GM12878 (cell line): ENCODE data around the gene MAD2L2. TPM values are rescaled to one million over a fixed set of nuclear protein-coding genes. Genes with fewer than 3 reads are reported as not detected.

Experiments
- ATAC-seq: fragments of 200-7000 bp; cut with Tn5 transposase; 3 replicates; pipeline ENCODE4 v1.9.1; 2020; ENCODE audit warnings: mild to moderate bottlenecking, moderate library complexity
- BruUV-seq: library from RNA; stranded (reverse); fragments of 400-500 nt; replicated peaks from 2 replicates; lab custom pipeline; 2021; lab: Mats Ljungman, UMichigan
- CTCF ChIA-PET: fragments of 300-600 bp; sonication (Branson Sonifier 250); formaldehyde crosslinking; extraction: SDS; loops from one replicate; lab custom pipeline; 2021; ENCODE audit warnings: inconsistent platforms; lab: Yijun Ruan, JAX
- POLR2A ChIA-PET: fragments of 350-600 bp; formaldehyde crosslinking; extraction: SDS; loops from one replicate; lab custom pipeline; 2021; ENCODE audit warnings: inconsistent platforms; lab: Charles Lee
- RAD21 ChIA-PET: fragments of 300-600 bp; sonication (Branson Sonifier 250); formaldehyde crosslinking; loops from one replicate; lab custom pipeline; 2023; ENCODE audit warnings: antibody characterized with exemption; ENCODE audit not compliant: unreplicated experiment; lab: Charles Lee
- SMC1A ChIA-PET: fragments of 300-600 bp; sonication (Branson Sonifier 250); formaldehyde crosslinking; loops from one replicate; lab custom pipeline; 2023; ENCODE audit not compliant: unreplicated experiment, uncharacterized antibody; lab: Charles Lee
- DNase-seq: peaks from one replicate; pipeline ENCODE4 v3.0.0-alpha.2; 2011; ENCODE audit warnings: low read depth, low spot score
- FAIRE-seq: peaks from 3 replicates; lab custom pipeline; 2011; peaks lifted over from hg19 to GRCh38; lab: Jason Lieb, UNC
- H2AFZ ChIP-seq: 2 replicates; pipeline ENCODE4 v1.6.0; 2011; ENCODE audit warnings: low read depth, low read length, control low read depth; ENCODE audit not compliant: control insufficient read depth
- H3K27ac ChIP-seq: 2 replicates; pipeline ENCODE4 v1.5.1; 2011; ENCODE audit warnings: control low read depth; ENCODE audit not compliant: control insufficient read depth, insufficient read depth
- H3K27me3 ChIP-seq, 2 experiments: replicated peaks in 1 of 2; 2 replicates each; pipeline versions ENCODE4 v1.6.0 to v1.6.1; 2011; ENCODE audit warnings: low read length in 1 of 2; ENCODE audit not compliant: control insufficient read depth in 2 of 2, insufficient read depth in 2 of 2
- H3K36me3 ChIP-seq, 2 experiments: 2 replicates each; pipeline ENCODE4 v1.5.1; 2011; ENCODE audit warnings: low read length in 1 of 2; ENCODE audit not compliant: control insufficient read depth in 2 of 2, insufficient read depth in 2 of 2
- H3K4me1 ChIP-seq: 2 replicates; pipeline ENCODE4 v1.6.1; 2011; ENCODE audit warnings: mild to moderate bottlenecking, low read length, moderate library complexity, mixed read lengths; ENCODE audit not compliant: control insufficient read depth, insufficient read depth
- H3K4me2 ChIP-seq: 2 replicates; pipeline ENCODE4 v1.6.0; 2011; ENCODE audit warnings: control low read depth; ENCODE audit not compliant: control insufficient read depth, insufficient read depth
- H3K4me3 ChIP-seq: fragments of 200-600 bp; sonication (generic); 2 replicates; pipeline ENCODE4 v1.5.1; 2016
- H3K79me2 ChIP-seq: 2 replicates; pipeline ENCODE4 v1.6.0; 2011; ENCODE audit warnings: low read length; ENCODE audit not compliant: control insufficient read depth, insufficient read depth
- H3K9ac ChIP-seq: 2 replicates; pipeline ENCODE4 v1.8.0; 2011; ENCODE audit warnings: low read length, control low read depth, mixed read lengths; ENCODE audit not compliant: control insufficient read depth, insufficient read depth
- H3K9me3 ChIP-seq: replicated peaks from 3 replicates; pipeline ENCODE4 v1.5.1; 2011; ENCODE audit warnings: mild to moderate bottlenecking, low read length; ENCODE audit not compliant: control insufficient read depth, insufficient read depth
- H4K20me1 ChIP-seq: 2 replicates; pipeline ENCODE4 v1.6.0; 2011; ENCODE audit not compliant: control insufficient read depth, insufficient read depth
- CHD2 ChIP-seq: IDR thresholded peaks from 2 replicates; pipeline ENCODE4 v1.6.1; 2011; ENCODE audit warnings: low read depth, low read length, improper control_type of control experiment, borderline replicate concordance
- IKZF1 ChIP-seq: fragments of 450-650 bp; conservative IDR thresholded peaks from 2 replicates; pipeline ENCODE4 v1.6.1; 2017; ENCODE audit warnings: antibody characterized with exemption, mild to moderate bottlenecking
- POLR2A ChIP-seq: IDR thresholded peaks from 2 replicates; pipeline ENCODE4 v1.6.1; 2011; ENCODE audit warnings: low read depth, mild to moderate bottlenecking, low read length
- WGBS: methylation state at CpG from one replicate; pipeline ENCODE4 v1.1.6; 2016; ENCODE audit warnings: low lambda C conversion rate; ENCODE audit not compliant: insufficient replicate concordance, insufficient coverage; ENCODE audit errors: missing lambda C conversion rate; 5-methylcytosine and 5-hydroxymethylcytosine counted together
- in situ Hi-C: fragments of 300-500 bp; cut with MboI; formaldehyde crosslinking; loops from 9 replicates; pipeline ENCODE4 v1.14.3; 2018; ENCODE audit warnings: mixed read lengths
- intact Hi-C: fragments of 100-400 bp; cut with micrococcal nuclease; formaldehyde crosslinking; loops from one replicate; pipeline ENCODE4 v1.14.2; 2022; ENCODE audit not compliant: unreplicated experiment
- polyA plus RNA-seq, 11 experiments: library from polyadenylated mRNA; depleted of rRNA in 4 of 11; unstranded in 6 of 11; stranded (reverse) in 5 of 11; fragments of >200 nt; fragmentation: Nextera tagmentation in 4 of 11; fragmentation: Illumina TruSeq in 1 of 11; extraction: Ambion mirVana in 4 of 11; extraction: Trizol in 1 of 11; gene quantifications; 1 replicate in 1 of 11; 2 replicates in 10 of 11; pipeline versions ENCODE4 v1.2.1 to v1.2.3, GENCODE V29; 2011 to 2016; ENCODE audit warnings: inconsistent platforms in 2 of 11, missing spikeins in 2 of 11, low read depth in 1 of 11
- total RNA-seq, 4 experiments: library from RNA; depleted of rRNA in 3 of 4; stranded (reverse); fragments of >200 nt in 3 of 4; fragmentation: Illumina TruSeq in 1 of 4; extraction: Trizol in 1 of 4; gene quantifications; 2 replicates each; pipeline versions ENCODE4 v1.2.1 to v1.2.3, GENCODE V29; 2013 to 2021
- TF ChIP-seq, protein P1 (sequence below): fragments of 450-650 bp; IDR thresholded peaks from 2 replicates; pipeline ENCODE4 v1.6.1; 2016; ENCODE audit warnings: mild to moderate bottlenecking, moderate library complexity, borderline replicate concordance

The MAD2L2 gene
- total and polyA plus RNA-seq, 10 of the 15 experiments (the other 5 are each of a cell fraction or from before 2014, with no cell fraction given), result 3.5 to 95.0 (median 53.2) TPM

DNA sequence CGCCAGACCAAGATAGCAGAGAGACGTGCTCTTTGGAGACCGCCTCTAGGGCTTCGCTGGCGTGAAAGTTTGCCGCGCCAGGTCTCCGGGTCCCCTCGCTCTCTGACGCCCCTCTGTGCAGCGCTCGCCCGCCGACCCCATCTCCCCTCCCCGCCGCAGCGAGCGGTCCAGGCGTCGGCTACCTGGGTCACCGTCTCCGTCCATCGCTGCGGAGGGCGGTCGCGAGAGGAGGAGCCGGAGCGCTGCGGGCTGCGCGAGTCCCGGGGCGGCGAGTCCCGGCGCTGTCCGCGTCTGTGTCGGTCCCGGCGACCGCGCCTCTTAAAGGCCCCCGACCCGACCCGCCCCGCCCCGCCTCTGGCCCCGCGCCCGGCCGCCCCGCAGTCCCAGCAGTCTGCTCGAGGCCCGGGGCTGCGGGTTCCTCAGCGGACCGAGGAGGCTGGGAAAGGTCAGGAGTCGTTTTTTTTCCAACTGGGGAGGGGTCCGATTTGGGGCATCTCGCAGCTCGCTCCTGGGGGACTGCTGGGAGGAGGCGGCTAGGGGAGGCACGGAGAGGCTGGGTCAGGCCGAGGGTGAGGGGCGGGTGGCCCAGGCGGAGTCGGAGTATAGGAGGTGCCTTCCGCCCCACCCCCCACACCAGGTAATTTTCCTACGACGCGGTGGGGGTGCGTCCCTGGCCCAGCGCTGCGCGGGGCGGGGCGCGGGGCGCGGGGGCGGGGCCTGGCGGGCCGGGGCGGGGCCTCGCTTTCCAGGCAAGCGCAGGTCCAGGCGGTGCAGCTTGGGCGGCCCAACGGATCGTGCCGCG, 26.6 kb downstream of the MAD2L2 start, which contains the start of the genes FBXO2 and FBXO44:
TSS of gene FBXO2 (minus strand) at position 293 of the 802 bp plus-strand sequence. CDS start at position 204, 89 bp downstream.
TSS of gene FBXO44 (plus strand) at position 741 of the 802 bp plus-strand sequence. CDS start 959 bp downstream, outside the sequence.
- H2AFZ ChIP-seq, result peak within 1 kb of the TSS; percentile 77
- TF ChIP-seq POLR2A (peak; percentile 47; the same call in 1 of the 2 replicates), CHD2 (0 out of 2 replicates have a peak, but pooled peaks have one; percentile 49), IKZF1 (peak; percentile 17; the same call in 1 of the 2 replicates)
- TF ChIP-seq, protein P1, sequence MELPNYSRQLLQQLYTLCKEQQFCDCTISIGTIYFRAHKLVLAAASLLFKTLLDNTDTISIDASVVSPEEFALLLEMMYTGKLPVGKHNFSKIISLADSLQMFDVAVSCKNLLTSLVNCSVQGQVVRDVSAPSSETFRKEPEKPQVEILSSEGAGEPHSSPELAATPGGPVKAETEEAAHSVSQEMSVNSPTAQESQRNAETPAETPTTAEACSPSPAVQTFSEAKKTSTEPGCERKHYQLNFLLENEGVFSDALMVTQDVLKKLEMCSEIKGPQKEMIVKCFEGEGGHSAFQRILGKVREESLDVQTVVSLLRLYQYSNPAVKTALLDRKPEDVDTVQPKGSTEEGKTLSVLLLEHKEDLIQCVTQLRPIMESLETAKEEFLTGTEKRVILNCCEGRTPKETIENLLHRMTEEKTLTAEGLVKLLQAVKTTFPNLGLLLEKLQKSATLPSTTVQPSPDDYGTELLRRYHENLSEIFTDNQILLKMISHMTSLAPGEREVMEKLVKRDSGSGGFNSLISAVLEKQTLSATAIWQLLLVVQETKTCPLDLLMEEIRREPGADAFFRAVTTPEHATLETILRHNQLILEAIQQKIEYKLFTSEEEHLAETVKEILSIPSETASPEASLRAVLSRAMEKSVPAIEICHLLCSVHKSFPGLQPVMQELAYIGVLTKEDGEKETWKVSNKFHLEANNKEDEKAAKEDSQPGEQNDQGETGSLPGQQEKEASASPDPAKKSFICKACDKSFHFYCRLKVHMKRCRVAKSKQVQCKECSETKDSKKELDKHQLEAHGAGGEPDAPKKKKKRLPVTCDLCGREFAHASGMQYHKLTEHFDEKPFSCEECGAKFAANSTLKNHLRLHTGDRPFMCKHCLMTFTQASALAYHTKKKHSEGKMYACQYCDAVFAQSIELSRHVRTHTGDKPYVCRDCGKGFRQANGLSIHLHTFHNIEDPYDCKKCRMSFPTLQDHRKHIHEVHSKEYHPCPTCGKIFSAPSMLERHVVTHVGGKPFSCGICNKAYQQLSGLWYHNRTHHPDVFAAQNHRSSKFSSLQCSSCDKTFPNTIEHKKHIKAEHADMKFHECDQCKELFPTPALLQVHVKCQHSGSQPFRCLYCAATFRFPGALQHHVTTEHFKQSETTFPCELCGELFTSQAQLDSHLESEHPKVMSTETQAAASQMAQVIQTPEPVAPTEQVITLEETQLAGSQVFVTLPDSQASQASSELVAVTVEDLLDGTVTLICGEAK, result no peak
- TF ChIP-seq, all 136 proteins: peak for 3
- no peaks in the 10 kb centered on the region for H3K79me2 ChIP-seq
- 15% methylated on average over 46 of the region's 94 CpGs for WGBS
- peaks cover 5% of the 10 kb centered on the region for H3K4me1 ChIP-seq
- intact Hi-C loops, result no loop called here
- in situ Hi-C loops, result no loop called here
- H3K9me3 ChIP-seq, result no peaks in the 10 kb centered on the region
- H3K4me2 ChIP-seq, result peak within 1 kb of the TSS; percentile 88
- RAD21 ChIA-PET, result interaction anchor here (0.6 to 2.0 kb wide), 4 partner anchors 10 to 617 kb away, joined by 3 to 9 read pairs (median 6); partner anchors contain the start of gene FBXO6
- DNase-seq (no peak), FAIRE-seq (no peak), ATAC-seq (peak; percentile 83)
- SMC1A ChIA-PET, result interaction anchor here (1.2 kb wide), 1 partner anchor 56 kb away, joined by 4 read pairs; no protein-coding TSS in a partner anchor
- CTCF ChIA-PET, result interaction anchor here (1.1 to 2.2 kb wide), 2 partner anchors 11 to 65 kb away, joined by 3 to 10 read pairs; no protein-coding TSS in a partner anchor
- no peaks in the 10 kb centered on the region for H4K20me1 ChIP-seq
- no peak within 1 kb of the TSS for H3K27ac ChIP-seq
- peak within 1 kb of the TSS; percentile 80 for H3K4me3 ChIP-seq
- no peaks in the 10 kb centered on the region; a peak in 2 of 4 replicates for H3K27me3 ChIP-seq
- no TSS peak for BruUV-seq
- POLR2A ChIA-PET, result interaction anchor here (0.9 kb wide), 1 partner anchor 9 kb away, joined by 3 read pairs; the partner anchor contains the start of gene FBXO6
- peak within 1 kb of the TSS; percentile 60 for H3K9ac ChIP-seq
- peaks cover 0 to 5% of the 10 kb centered on the region in 2 experiments; a peak in 1 of 4 replicates for H3K36me3 ChIP-seq
